ENCODE results near the gene PTPN1. TPM values are rescaled to one million over a fixed set of nuclear protein-coding genes. Genes with fewer than 3 reads are reported as not detected.
"Not testable (repeated sequence)": the region's sequence is repeated elsewhere in the genome, so short reads cannot be mapped to it uniquely, and the experiment has no call there.

PTPN1 gene
- total RNA-seq, 1 experiment from 2014 or later = 63.0 TPM

GRCh38 chr20:50618537-50618936 lies 108.4 kb downstream of the PTPN1 start:
- no peaks in the 10 kb centered on the region for H3K4me1 Mint-ChIP-seq (ENCODE audit: insufficient read depth, unreplicated experiment)
- H3K9me3 Mint-ChIP-seq (ENCODE audit: unreplicated experiment) = no peaks in the 10 kb centered on the region
- ChIA-PET CTCF (interaction anchor here (0.6 to 0.7 kb wide), 2 partner anchors 18 to 449 kb away, joined by 3 read pairs; no protein-coding TSS in a partner anchor), POLR2A (no interaction called here)
- H3K27ac Mint-ChIP-seq (ENCODE audit: low read depth, unreplicated experiment) = no peak overlapping the region
- no peak for TF ChIP-seq CTCF (IDR thresholded peaks at IDR 0.05; ENCODE audit: unreplicated experiment)
- no TSS peak for BruUV-seq (replicated peaks)
- H3K4me3 Mint-ChIP-seq (ENCODE audit: unreplicated experiment) = no peak overlapping the region
- intact Hi-C loops (cut with micrococcal nuclease) = no loop called here
- no peak for DNase-seq (ENCODE audit: unreplicated experiment)
- H3K27me3 Mint-ChIP-seq (ENCODE audit: insufficient read depth, unreplicated experiment) = no peaks in the 10 kb centered on the region
- H3K36me3 Mint-ChIP-seq (ENCODE audit: insufficient read depth, unreplicated experiment) = no peaks in the 10 kb centered on the region

- POLR2A ChIA-PET; BruUV-seq (replicated peaks); intact Hi-C loops (cut with micrococcal nuclease); DNase-seq (ENCODE audit: unreplicated experiment); H3K4me3 Mint-ChIP-seq (ENCODE audit: unreplicated experiment); H3K4me1 Mint-ChIP-seq (ENCODE audit: insufficient read depth, unreplicated experiment); H3K27me3 Mint-ChIP-seq (ENCODE audit: insufficient read depth, unreplicated experiment); H3K27ac Mint-ChIP-seq (ENCODE audit: low read depth, unreplicated experiment); H3K36me3 Mint-ChIP-seq (ENCODE audit: insufficient read depth, unreplicated experiment); H3K9me3 Mint-ChIP-seq (ENCODE audit: unreplicated experiment): not testable (repeated sequence)
- CTCF ChIA-PET = interaction anchor here (0.8 kb wide), 1 partner anchor 31 kb away, joined by 3 read pairs; no protein-coding TSS in a partner anchor
Observed at GRCh38 chr20:50620459-50620858, 110.3 kb downstream of the PTPN1 start.

GRCh38 chr20:50621068-50621665 lies 111.0 kb downstream of the PTPN1 start:
- no peak overlapping the region for H3K4me3 Mint-ChIP-seq (ENCODE audit: unreplicated experiment)
- H3K27me3 Mint-ChIP-seq (ENCODE audit: insufficient read depth, unreplicated experiment) = no peaks in the 10 kb centered on the region
- intact Hi-C loops (cut with micrococcal nuclease) = no loop called here
- no peak overlapping the region for H3K27ac Mint-ChIP-seq (ENCODE audit: low read depth, unreplicated experiment)
- CTCF ChIA-PET = interaction anchor here (0.8 to 1.2 kb wide), 3 partner anchors 14 to 124 kb away, joined by 3 to 5 read pairs (median 4); no protein-coding TSS in a partner anchor
- H3K9me3 Mint-ChIP-seq (ENCODE audit: unreplicated experiment) = no peaks in the 10 kb centered on the region
- no peak for TF ChIP-seq CTCF (IDR thresholded peaks at IDR 0.05; ENCODE audit: unreplicated experiment)
- BruUV-seq (replicated peaks) = no TSS peak
- POLR2A ChIA-PET = interaction anchor here (0.6 kb wide), 1 partner anchor 140 kb away, joined by 3 read pairs; no protein-coding TSS in a partner anchor
- no peaks in the 10 kb centered on the region for H3K36me3 Mint-ChIP-seq (ENCODE audit: insufficient read depth, unreplicated experiment)
- no peak for DNase-seq (ENCODE audit: unreplicated experiment)
- H3K4me1 Mint-ChIP-seq (ENCODE audit: insufficient read depth, unreplicated experiment) = peaks cover 7% of the 10 kb centered on the region

- Mint-ChIP-seq H3K27ac (ENCODE audit: low read depth, unreplicated experiment) (no peak overlapping the region), H3K27me3 (ENCODE audit: insufficient read depth, unreplicated experiment) (no peaks in the 10 kb centered on the region), H3K36me3 (ENCODE audit: insufficient read depth, unreplicated experiment) (no peaks in the 10 kb centered on the region), H3K4me1 (ENCODE audit: insufficient read depth, unreplicated experiment) (peaks cover 7% of the 10 kb centered on the region), H3K9me3 (ENCODE audit: unreplicated experiment) (no peaks in the 10 kb centered on the region), H3K4me3 (ENCODE audit: unreplicated experiment) (no peak overlapping the region)
- ChIA-PET POLR2A (interaction anchor here (0.7 to 1.2 kb wide), 10 partner anchors 8 to 163 kb away, joined by 3 to 6 read pairs (median 4); no protein-coding TSS in a partner anchor), CTCF (interaction anchor here (0.6 to 2.7 kb wide), 5 partner anchors 12 to 125 kb away, joined by 3 to 14 read pairs (median 5); no protein-coding TSS in a partner anchor)
- TF ChIP-seq CTCF (IDR thresholded peaks at IDR 0.05; ENCODE audit: unreplicated experiment) = no peak
- BruUV-seq (replicated peaks) = no TSS peak
- intact Hi-C loops (cut with micrococcal nuclease) = no loop called here
- DNase-seq (ENCODE audit: unreplicated experiment) = peak; percentile 71
Observed at GRCh38 chr20:50624351-50625016, 114.3 kb downstream of the PTPN1 start.

Measured in MCF 10A (cell line).